Hepatocyte (in vitro differentiated cells): ENCODE measurements around the gene PCDHB6. TPM values are rescaled to one million over a fixed set of nuclear protein-coding genes. Genes with fewer than 3 reads are reported as not detected.
"Not testable (repeated sequence)": the region's sequence is repeated elsewhere in the genome, so short reads cannot be mapped to it uniquely, and the experiment has no call there.

Experiments used
- DNase-seq: peaks from one replicate; pipeline ENCODE4 v3.0.0-alpha.2; 2016; ENCODE audit warnings: low spot score
- H2AFZ ChIP-seq: fragments of 200-600 bp; sonication (generic); 2 replicates; pipeline ENCODE4 v1.6.0; 2016; ENCODE audit warnings: antibody characterized with exemption, mild to moderate bottlenecking
- H3K27ac ChIP-seq: fragments of 200-600 bp; sonication (generic); 2 replicates; pipeline ENCODE4 v1.5.1; 2016; ENCODE audit warnings: mild to moderate bottlenecking
- H3K27me3 ChIP-seq: fragments of 200-600 bp; sonication (generic); 2 replicates; pipeline ENCODE4 v1.6.1; 2016
- H3K36me3 ChIP-seq: fragments of 200-600 bp; sonication (generic); replicated peaks from 2 replicates; pipeline ENCODE4 v1.5.1; 2016; ENCODE audit warnings: low read depth; ENCODE audit not compliant: insufficient read depth
- H3K4me1 ChIP-seq: fragments of 200-600 bp; sonication (generic); 2 replicates; pipeline ENCODE4 v1.5.1; 2016; ENCODE audit warnings: mild to moderate bottlenecking, moderate library complexity; ENCODE audit not compliant: insufficient read depth
- H3K4me2 ChIP-seq: fragments of 200-600 bp; sonication (generic); 2 replicates; pipeline ENCODE4 v1.6.0; 2016
- H3K4me3 ChIP-seq: fragments of 200-600 bp; sonication (generic); 2 replicates; pipeline ENCODE4 v1.5.1; 2016; ENCODE audit warnings: mild to moderate bottlenecking
- H3K79me2 ChIP-seq: fragments of 200-600 bp; sonication (generic); 2 replicates; pipeline ENCODE4 v1.6.0; 2017; ENCODE audit warnings: mild to moderate bottlenecking
- H3K9me2 ChIP-seq: fragments of 200-600 bp; sonication (generic); replicated peaks from 2 replicates; pipeline ENCODE4 v1.6.0; 2017; ENCODE audit warnings: mild to moderate bottlenecking; ENCODE audit not compliant: insufficient read depth
- H3K9me3 ChIP-seq: fragments of 200-600 bp; sonication (generic); 2 replicates; pipeline ENCODE4 v1.5.1; 2016; ENCODE audit warnings: low read depth, mild to moderate bottlenecking
- H4K20me1 ChIP-seq: fragments of 200-600 bp; sonication (generic); 2 replicates; pipeline ENCODE4 v1.6.0; 2016; ENCODE audit warnings: mild to moderate bottlenecking; ENCODE audit not compliant: insufficient read depth, poor library complexity, severe bottlenecking
- CTCF ChIP-seq: fragments of 200-600 bp; sonication (generic); IDR thresholded peaks from 2 replicates; pipeline ENCODE4 v1.5.1; 2016; ENCODE audit warnings: antibody characterized with exemption, mild to moderate bottlenecking; ENCODE audit not compliant: poor library complexity
- EZH2 ChIP-seq: fragments of 200-600 bp; sonication (generic); IDR thresholded peaks from 2 replicates; pipeline ENCODE4 v1.6.1; 2016; ENCODE audit warnings: antibody characterized with exemption, mild to moderate bottlenecking, borderline replicate concordance
- EZH2phosphoT487 ChIP-seq: fragments of 200-600 bp; sonication (generic); IDR thresholded peaks from one replicate; pipeline ENCODE4 v1.6.1; 2018; ENCODE audit warnings: antibody characterized with exemption, mild to moderate bottlenecking, low read depth, moderate library complexity; ENCODE audit not compliant: unreplicated experiment, severe bottlenecking
- WGBS: methylation state at CpG from one replicate; pipeline ENCODE4 v1.1.6; 2016; ENCODE audit warnings: low lambda C conversion rate; ENCODE audit errors: missing lambda C conversion rate; 5-methylcytosine and 5-hydroxymethylcytosine counted together
- polyA plus RNA-seq: library from polyadenylated mRNA; unstranded; fragments of >200 nt; fragmentation: Nextera tagmentation; extraction: Ambion mirVana; gene quantifications from 2 replicates; pipeline ENCODE4 v1.2.1, GENCODE V29; 2016
- total RNA-seq: library from RNA; depleted of rRNA; stranded (reverse); fragments of >200 nt; gene quantifications from 2 replicates; pipeline ENCODE4 v1.2.3, GENCODE V29; 2014

PCDHB6 gene
- total and polyA plus RNA-seq, 2 experiments from 2014 or later = 1.1 TPM; not detected in 1

GRCh38 chr5:141150224-141150992, 551 bp downstream of the PCDHB6 start:
- WGBS = 96% methylated on average over 33 of the region's 33 CpGs
- Histone ChIP-seq H3K4me1 (no peaks in the 10 kb centered on the region), H3K36me3 (no peaks in the 10 kb centered on the region), H3K9me2 (no peaks in the 10 kb centered on the region), H3K79me2 (no peaks in the 10 kb centered on the region), H3K4me2 (no peak overlapping the region), H3K9me3 (peaks cover 14% of the 10 kb centered on the region), H2AFZ (no peak overlapping the region), H3K27me3 (no peaks in the 10 kb centered on the region), H3K27ac (no peak overlapping the region), H4K20me1 (no peaks in the 10 kb centered on the region), H3K4me3 (no peak overlapping the region)
- no peak for DNase-seq
- TF ChIP-seq CTCF (no peak), EZH2 (no peak), EZH2phosphoT487 (no peak)

- no peak overlapping the region for H3K27ac ChIP-seq
- H3K27me3 ChIP-seq = no peaks in the 10 kb centered on the region
- no peak for DNase-seq
- no peaks in the 10 kb centered on the region for H3K79me2 ChIP-seq
- peaks cover 14% of the 10 kb centered on the region for H3K9me3 ChIP-seq
- no peak overlapping the region for H3K4me3 ChIP-seq
- H3K36me3 ChIP-seq = no peaks in the 10 kb centered on the region
- no peaks in the 10 kb centered on the region for H3K9me2 ChIP-seq
- H4K20me1 ChIP-seq = no peaks in the 10 kb centered on the region
- H3K4me2 ChIP-seq = no peak overlapping the region
- no peaks in the 10 kb centered on the region for H3K4me1 ChIP-seq
- WGBS = 94% methylated on average over 13 of the region's 13 CpGs
- H2AFZ ChIP-seq = no peak overlapping the region
- TF ChIP-seq CTCF (no peak), EZH2phosphoT487 (no peak), EZH2 (no peak)
Observed at GRCh38 chr5:141150993-141151325, 1.1 kb downstream of the PCDHB6 start.

- not testable (repeated sequence) for H3K4me2 ChIP-seq, H3K36me3 ChIP-seq, H3K9me2 ChIP-seq, H3K27me3 ChIP-seq, H2AFZ ChIP-seq, H3K4me1 ChIP-seq, H3K27ac ChIP-seq, H3K79me2 ChIP-seq, H4K20me1 ChIP-seq, H3K4me3 ChIP-seq, DNase-seq
- 98% methylated on average over 24 of the region's 41 CpGs for WGBS
- H3K9me3 ChIP-seq = peaks cover 14% of the 10 kb centered on the region
Observed at GRCh38 chr5:141151632-141152031, 1.8 kb downstream of the PCDHB6 start.

GRCh38 chr5:141152096-141152495, 2.2 kb downstream of the PCDHB6 start:
- peaks cover 14% of the 10 kb centered on the region for H3K9me3 ChIP-seq
- H3K79me2 ChIP-seq, H4K20me1 ChIP-seq, H3K4me1 ChIP-seq, H3K27ac ChIP-seq, H3K27me3 ChIP-seq, DNase-seq, H3K4me3 ChIP-seq, H3K9me2 ChIP-seq, H3K36me3 ChIP-seq, H2AFZ ChIP-seq, H3K4me2 ChIP-seq: not testable (repeated sequence)
- 100% methylated on average over 21 of the region's 36 CpGs for WGBS
